ENCODE results near the gene INTS4.
"Not testable (repeated sequence)": the region's sequence is repeated elsewhere in the genome, so short reads cannot be mapped to it uniquely, and the experiment has no call there.

Gene INTS4

DNA sequence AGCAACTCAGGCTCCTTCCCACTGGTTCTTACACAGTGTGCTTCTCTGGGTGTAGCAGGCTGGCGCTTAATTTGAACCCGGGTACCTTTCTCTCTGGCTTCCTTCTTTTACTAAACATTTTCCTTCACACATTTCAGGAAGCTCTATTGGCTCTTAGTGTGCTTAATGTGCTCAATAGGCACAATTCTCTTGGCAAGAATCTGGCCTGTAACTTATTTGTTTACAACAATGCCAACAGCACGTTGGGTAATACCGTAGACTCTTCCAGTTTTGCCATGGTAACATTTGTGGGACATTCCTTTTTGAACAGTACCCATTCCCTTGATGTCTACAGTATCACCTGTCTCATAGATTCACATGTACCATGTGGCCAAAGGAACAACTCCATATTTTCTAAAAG, 125.7 kb downstream of the INTS4 start:
- H3K9me3 ChIP-seq (ENCODE audit: control insufficient read depth, low read depth, low read length), result no peaks in the 10 kb centered on the region
- no peak overlapping the region for H3K4me3 ChIP-seq (ENCODE audit: low read length)

DNA sequence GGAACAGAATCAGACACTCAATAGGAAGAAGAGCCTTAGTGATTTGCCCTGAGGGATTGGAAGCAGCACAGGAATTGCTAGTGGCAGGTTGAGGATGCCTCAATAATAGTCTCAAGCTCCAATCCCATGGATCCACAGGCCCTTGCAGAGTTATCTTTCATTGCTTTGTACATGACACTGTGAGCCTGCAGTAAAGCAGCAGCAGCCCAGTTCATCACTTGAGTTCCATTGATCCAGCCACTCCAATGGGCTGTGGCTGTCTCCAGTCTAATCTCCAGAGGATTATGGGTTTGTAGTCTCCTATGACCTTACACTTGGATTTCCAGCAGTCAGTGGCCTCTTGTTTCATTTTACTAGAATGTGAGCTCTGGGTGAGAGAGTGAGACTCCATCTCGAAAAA, 128.1 kb downstream of the INTS4 start:
- Histone ChIP-seq H3K4me3 (ENCODE audit: low read length) (no peak overlapping the region), H3K27ac (ENCODE audit: low read length) (no peak overlapping the region), H3K4me1 (ENCODE audit: control insufficient read depth, low read depth, low read length) (no peaks in the 10 kb centered on the region), H3K36me3 (ENCODE audit: control insufficient read depth, low read depth, low read length) (peaks cover 4% of the 10 kb centered on the region), H3K9me3 (ENCODE audit: control insufficient read depth, low read depth, low read length) (no peaks in the 10 kb centered on the region), H3K27me3 (ENCODE audit: control insufficient read depth, insufficient read depth, low read length) (no peaks in the 10 kb centered on the region), H3K9ac (ENCODE audit: low read length) (no peak overlapping the region)

More for the DNA sequence above, 125.7 kb downstream of the INTS4 start:
- Histone ChIP-seq H3K9ac (ENCODE audit: low read length) (no peak overlapping the region), H3K36me3 (ENCODE audit: control insufficient read depth, low read depth, low read length) (peaks cover 4% of the 10 kb centered on the region), H3K27me3 (ENCODE audit: control insufficient read depth, insufficient read depth, low read length) (no peaks in the 10 kb centered on the region), H3K27ac (ENCODE audit: low read length) (no peak overlapping the region), H3K4me1 (ENCODE audit: control insufficient read depth, low read depth, low read length) (no peaks in the 10 kb centered on the region)

- Histone ChIP-seq H3K27me3 (ENCODE audit: control insufficient read depth, insufficient read depth, low read length) (no peaks in the 10 kb centered on the region), H3K9ac (ENCODE audit: low read length) (no peak overlapping the region), H3K27ac (ENCODE audit: low read length) (no peak overlapping the region), H3K4me3 (ENCODE audit: low read length) (no peak overlapping the region), H3K9me3 (ENCODE audit: control insufficient read depth, low read depth, low read length) (no peaks in the 10 kb centered on the region), H3K4me1 (ENCODE audit: control insufficient read depth, low read depth, low read length) (no peaks in the 10 kb centered on the region), H3K36me3 (ENCODE audit: control insufficient read depth, low read depth, low read length) (peaks cover 4% of the 10 kb centered on the region)
Observed at GRCh38 chr11:77865805-77866204, 128.7 kb downstream of the INTS4 start.

- H3K27me3 ChIP-seq (ENCODE audit: control insufficient read depth, insufficient read depth, low read length); H3K36me3 ChIP-seq (ENCODE audit: control insufficient read depth, low read depth, low read length); H3K9me3 ChIP-seq (ENCODE audit: control insufficient read depth, low read depth, low read length); H3K9ac ChIP-seq (ENCODE audit: low read length); H3K4me3 ChIP-seq (ENCODE audit: low read length); H3K4me1 ChIP-seq (ENCODE audit: control insufficient read depth, low read depth, low read length); H3K27ac ChIP-seq (ENCODE audit: low read length): not testable (repeated sequence)
Observed at GRCh38 chr11:77861444-77861843, 133.0 kb downstream of the INTS4 start.

DNA sequence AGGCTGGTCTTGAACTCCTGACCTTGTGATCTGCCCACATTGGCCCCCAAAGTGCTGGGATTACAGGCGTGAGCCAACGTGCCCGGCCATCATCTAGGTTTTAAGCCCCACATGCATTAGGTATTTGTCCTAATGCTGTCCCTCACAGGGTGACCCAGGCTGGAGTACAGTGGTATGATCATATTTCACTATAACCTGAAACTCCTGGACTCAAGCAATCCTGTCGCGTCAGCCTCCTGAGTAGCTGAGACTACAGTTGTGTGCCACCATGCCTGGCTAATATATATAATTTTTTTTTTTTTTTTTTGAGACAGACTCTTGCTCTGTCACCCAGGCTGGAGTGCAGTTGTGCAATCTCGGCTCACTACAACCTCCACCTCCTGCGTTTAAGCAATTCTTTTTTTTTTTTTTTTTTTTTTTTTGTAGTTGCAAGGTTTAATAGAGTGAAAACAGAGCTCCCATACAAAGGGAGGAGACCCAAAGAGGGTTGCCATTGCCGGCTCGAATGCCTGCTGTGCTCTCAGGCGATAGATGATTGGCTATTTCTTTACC, 136.5 kb downstream of the INTS4 start:
- not testable (repeated sequence) for H3K27ac ChIP-seq (ENCODE audit: low read length); H3K4me1 ChIP-seq (ENCODE audit: control insufficient read depth, low read depth, low read length); H3K36me3 ChIP-seq (ENCODE audit: control insufficient read depth, low read depth, low read length); H3K27me3 ChIP-seq (ENCODE audit: control insufficient read depth, insufficient read depth, low read length); H3K4me3 ChIP-seq (ENCODE audit: low read length); H3K9ac ChIP-seq (ENCODE audit: low read length)
- H3K9me3 ChIP-seq (ENCODE audit: control insufficient read depth, low read depth, low read length), result peaks cover 14% of the 10 kb centered on the region

GRCh38 chr11:77854838-77855237, 139.6 kb downstream of the INTS4 start:
- H3K4me3 ChIP-seq (ENCODE audit: low read length), result no peak overlapping the region
- no peaks in the 10 kb centered on the region for H3K27me3 ChIP-seq (ENCODE audit: control insufficient read depth, insufficient read depth, low read length)
- H3K9me3 ChIP-seq (ENCODE audit: control insufficient read depth, low read depth, low read length), result peaks cover 14% of the 10 kb centered on the region
- H3K36me3 ChIP-seq (ENCODE audit: control insufficient read depth, low read depth, low read length), result no peaks in the 10 kb centered on the region
- no peaks in the 10 kb centered on the region for H3K4me1 ChIP-seq (ENCODE audit: control insufficient read depth, low read depth, low read length)
- no peak overlapping the region for H3K9ac ChIP-seq (ENCODE audit: low read length)
- no peak overlapping the region for H3K27ac ChIP-seq (ENCODE audit: low read length)

GRCh38 chr11:77851503-77851902, 143.0 kb downstream of the INTS4 start:
- Histone ChIP-seq H3K9ac (ENCODE audit: low read length) (no peak overlapping the region), H3K36me3 (ENCODE audit: control insufficient read depth, low read depth, low read length) (no peaks in the 10 kb centered on the region)

DNA sequence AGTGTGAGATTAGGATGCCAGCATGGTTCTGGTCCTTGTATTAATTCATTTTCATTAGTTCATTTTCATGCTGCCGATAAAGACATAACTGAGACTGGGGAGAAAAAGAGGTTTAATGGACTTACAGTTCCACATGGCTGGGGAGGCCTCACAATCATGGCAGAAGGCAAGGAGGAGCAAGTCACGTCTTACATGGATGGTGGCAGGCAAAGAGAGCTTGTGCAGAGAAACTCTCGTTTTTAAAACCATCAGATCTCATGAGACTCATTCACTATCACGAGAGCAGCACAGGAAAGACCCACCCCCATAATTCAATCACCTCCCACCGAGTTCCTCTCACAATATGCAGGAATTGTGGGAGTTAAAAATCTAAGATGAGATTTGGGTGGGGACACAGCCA, 150.8 kb downstream of the INTS4 start:
- H3K36me3 ChIP-seq (ENCODE audit: control insufficient read depth, low read depth, low read length); H3K27ac ChIP-seq (ENCODE audit: low read length); H3K27me3 ChIP-seq (ENCODE audit: control insufficient read depth, insufficient read depth, low read length); H3K4me3 ChIP-seq (ENCODE audit: low read length); H3K9ac ChIP-seq (ENCODE audit: low read length); H3K9me3 ChIP-seq (ENCODE audit: control insufficient read depth, low read depth, low read length); H3K4me1 ChIP-seq (ENCODE audit: control insufficient read depth, low read depth, low read length): not testable (repeated sequence)

More at GRCh38 chr11:77851503-77851902, 143.0 kb downstream of the INTS4 start:
- H3K9me3 ChIP-seq (ENCODE audit: control insufficient read depth, low read depth, low read length), result peaks cover 14% of the 10 kb centered on the region
- no peak overlapping the region for H3K27ac ChIP-seq (ENCODE audit: low read length)
- no peaks in the 10 kb centered on the region for H3K27me3 ChIP-seq (ENCODE audit: control insufficient read depth, insufficient read depth, low read length)
- H3K4me3 ChIP-seq (ENCODE audit: low read length), result no peak overlapping the region
- no peaks in the 10 kb centered on the region for H3K4me1 ChIP-seq (ENCODE audit: control insufficient read depth, low read depth, low read length)

DNA sequence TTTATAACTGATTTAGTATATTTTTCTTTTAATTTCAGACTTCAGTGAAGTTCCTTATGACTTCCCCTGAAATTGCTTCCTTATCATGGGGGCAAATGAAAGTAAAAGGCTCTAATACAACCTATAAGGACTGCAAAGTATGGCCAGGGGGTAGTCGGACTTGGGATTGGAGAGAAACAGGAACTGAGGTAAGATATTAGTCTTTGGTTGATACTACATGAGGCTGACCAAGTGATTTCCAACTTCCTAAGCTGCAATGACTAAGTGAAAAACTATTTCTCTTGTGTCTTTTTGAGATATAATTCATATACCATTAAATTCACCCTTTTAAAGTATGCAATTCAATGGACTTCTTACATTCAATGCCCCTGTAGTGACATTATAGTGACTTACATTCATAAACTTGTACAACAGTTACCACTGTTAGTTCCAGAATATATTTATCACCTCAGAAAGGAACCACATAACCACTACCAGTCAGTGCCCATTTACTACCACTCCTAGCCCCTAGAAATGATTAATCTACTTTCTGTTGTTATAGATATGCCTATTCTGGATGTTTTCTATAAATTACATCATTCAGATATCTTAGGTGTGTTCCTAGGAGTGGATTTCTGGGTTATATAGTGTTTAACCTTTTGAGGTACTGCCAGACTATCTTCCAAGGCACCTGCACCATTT, 151.9 kb downstream of the INTS4 start:
- Histone ChIP-seq H3K27me3 (ENCODE audit: control insufficient read depth, insufficient read depth, low read length) (no peaks in the 10 kb centered on the region), H3K36me3 (ENCODE audit: control insufficient read depth, low read depth, low read length) (no peaks in the 10 kb centered on the region), H3K9ac (ENCODE audit: low read length) (no peak overlapping the region), H3K27ac (ENCODE audit: low read length) (no peak overlapping the region), H3K4me1 (ENCODE audit: control insufficient read depth, low read depth, low read length) (no peaks in the 10 kb centered on the region), H3K4me3 (ENCODE audit: low read length) (no peak overlapping the region), H3K9me3 (ENCODE audit: control insufficient read depth, low read depth, low read length) (no peaks in the 10 kb centered on the region)

DNA sequence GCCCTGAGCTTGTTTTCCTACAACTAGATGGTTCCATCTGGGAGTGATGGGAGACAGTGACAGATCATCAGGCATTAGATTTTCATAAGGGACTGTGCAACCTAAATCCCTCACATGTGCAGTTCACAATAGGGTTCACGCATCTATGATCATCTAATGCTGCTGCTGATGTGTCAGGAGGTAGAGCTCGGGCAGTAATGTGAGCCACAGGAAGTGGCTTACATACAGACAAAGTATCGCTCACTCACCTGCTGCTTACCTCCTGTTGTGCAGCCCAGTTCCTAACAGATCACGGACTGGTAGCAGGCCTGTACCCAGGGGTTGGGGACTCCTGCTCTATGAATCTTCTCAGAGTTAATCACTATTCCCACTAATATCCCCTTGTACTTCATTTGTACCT, 161.2 kb downstream of the INTS4 start:
- Histone ChIP-seq H3K9me3 (ENCODE audit: control insufficient read depth, low read depth, low read length) (peaks cover 2% of the 10 kb centered on the region), H3K4me1 (ENCODE audit: control insufficient read depth, low read depth, low read length) (no peaks in the 10 kb centered on the region), H3K27me3 (ENCODE audit: control insufficient read depth, insufficient read depth, low read length) (no peaks in the 10 kb centered on the region), H3K9ac (ENCODE audit: low read length) (no peak overlapping the region), H3K27ac (ENCODE audit: low read length) (no peak overlapping the region), H3K36me3 (ENCODE audit: control insufficient read depth, low read depth, low read length) (no peaks in the 10 kb centered on the region), H3K4me3 (ENCODE audit: low read length) (no peak overlapping the region)

DNA sequence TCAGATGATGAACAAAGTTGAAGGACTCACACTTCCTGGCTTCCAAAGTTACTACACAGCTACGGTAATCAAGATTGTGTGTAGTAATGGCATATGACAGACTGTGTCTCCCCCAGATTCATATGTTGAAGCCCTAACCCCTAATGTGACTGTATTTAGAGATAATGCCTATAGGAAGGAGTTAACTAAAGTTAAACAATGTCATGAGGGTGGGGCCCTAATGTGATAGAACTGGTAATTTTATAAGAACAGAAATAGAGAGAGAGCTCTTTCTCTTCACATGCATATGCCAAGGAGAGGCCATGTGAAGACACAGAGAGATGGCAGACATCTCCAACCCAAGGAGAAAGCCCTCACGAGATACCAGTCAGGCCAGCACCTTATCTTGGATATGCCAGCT, 165.5 kb downstream of the INTS4 start:
- no peaks in the 10 kb centered on the region for H3K27me3 ChIP-seq (ENCODE audit: control insufficient read depth, insufficient read depth, low read length)
- H3K27ac ChIP-seq (ENCODE audit: low read length), result no peak overlapping the region
- no peak overlapping the region for H3K9ac ChIP-seq (ENCODE audit: low read length)
- no peaks in the 10 kb centered on the region for H3K4me1 ChIP-seq (ENCODE audit: control insufficient read depth, low read depth, low read length)
- no peak overlapping the region for H3K4me3 ChIP-seq (ENCODE audit: low read length)
- H3K36me3 ChIP-seq (ENCODE audit: control insufficient read depth, low read depth, low read length), result no peaks in the 10 kb centered on the region
- H3K9me3 ChIP-seq (ENCODE audit: control insufficient read depth, low read depth, low read length), result peaks cover 2% of the 10 kb centered on the region
